NCI-H1048 (cell line): ENCODE data around the gene FBXL20.
"Not testable (repeated sequence)": the region's sequence is repeated elsewhere in the genome, so short reads cannot be mapped to it uniquely, and the experiment has no call there.

Source experiments
- DNase-seq: peaks from one replicate; lab custom pipeline; 2025; lab: John Stamatoyannopoulos, UW

The FBXL20 gene

GRCh38 chr17:39327109-39327508, 74.3 kb downstream of the FBXL20 start:
- no peak for DNase-seq

DNA sequence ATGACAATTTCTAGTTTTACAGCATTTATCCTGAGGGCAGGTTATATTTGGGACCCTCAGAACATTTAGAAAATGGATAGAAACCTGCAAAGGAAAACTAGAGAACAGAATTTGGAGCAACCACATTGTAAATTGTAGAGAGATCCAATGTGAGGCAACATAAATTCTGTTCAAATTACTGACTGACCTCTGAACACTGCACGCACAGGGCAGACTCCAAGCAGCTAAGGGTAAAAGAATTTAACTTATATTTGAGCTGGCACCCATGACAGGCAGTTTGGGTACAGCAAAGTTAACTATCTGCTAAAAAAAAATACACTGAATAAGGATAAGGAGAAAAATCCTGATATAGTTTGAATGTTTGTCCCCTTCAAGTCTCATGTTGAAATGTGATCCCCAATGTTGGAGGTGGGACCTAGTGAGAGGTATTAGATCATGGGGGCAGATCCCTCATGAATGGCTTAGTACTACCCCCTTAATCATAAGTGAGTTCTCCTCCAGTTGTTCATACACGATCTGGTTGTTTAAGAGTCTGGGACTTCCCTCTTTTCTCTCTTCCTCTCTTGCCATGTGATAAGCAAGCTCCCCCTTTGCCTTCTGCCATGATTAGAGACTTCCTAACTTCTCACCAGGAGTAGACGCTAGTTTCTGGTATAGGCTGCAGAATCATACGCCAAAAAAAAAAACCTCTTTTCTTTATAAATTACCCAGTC, 75.7 kb downstream of the FBXL20 start:
- no peak for DNase-seq

GRCh38 chr17:39318636-39319035, 82.8 kb downstream of the FBXL20 start:
- DNase-seq: no peak

DNA sequence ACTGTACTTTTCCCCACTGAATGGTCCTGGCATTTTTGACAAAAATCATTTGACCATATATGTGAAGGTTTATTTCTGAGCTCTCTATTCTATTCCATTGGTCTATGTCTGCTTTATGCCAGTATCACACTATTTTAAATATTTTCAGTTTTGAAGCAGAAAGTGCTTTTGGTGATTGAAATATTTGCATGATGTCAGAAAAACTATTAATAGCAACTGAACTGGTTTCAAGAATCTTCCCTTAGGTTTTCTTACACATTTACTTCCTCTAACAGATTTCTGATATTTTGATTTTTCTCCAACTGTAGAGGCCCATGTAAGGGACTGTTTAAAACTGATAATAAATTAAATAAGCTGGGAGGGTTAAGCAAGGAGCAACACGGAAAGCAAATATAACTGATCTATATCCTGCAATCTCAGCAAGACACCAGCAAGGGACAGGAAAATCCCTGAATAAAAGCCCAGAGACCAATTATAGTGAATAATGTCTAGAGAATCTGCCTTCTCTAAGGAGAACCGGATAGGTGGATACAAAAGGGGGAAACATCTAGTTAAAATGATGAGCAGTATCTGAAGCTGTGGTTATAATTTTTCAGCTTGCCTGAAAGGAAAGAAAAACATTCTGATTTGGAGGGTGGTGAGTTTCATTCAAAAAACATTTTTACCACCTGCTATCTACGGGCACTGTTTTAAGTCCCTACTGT, 94.8 kb downstream of the FBXL20 start:
- DNase-seq: no peak

GRCh38 chr17:39305978-39306377, 95.4 kb downstream of the FBXL20 start:
- no peak for DNase-seq

GRCh38 chr17:39304188-39304587, 97.2 kb downstream of the FBXL20 start:
- DNase-seq: no peak

DNA sequence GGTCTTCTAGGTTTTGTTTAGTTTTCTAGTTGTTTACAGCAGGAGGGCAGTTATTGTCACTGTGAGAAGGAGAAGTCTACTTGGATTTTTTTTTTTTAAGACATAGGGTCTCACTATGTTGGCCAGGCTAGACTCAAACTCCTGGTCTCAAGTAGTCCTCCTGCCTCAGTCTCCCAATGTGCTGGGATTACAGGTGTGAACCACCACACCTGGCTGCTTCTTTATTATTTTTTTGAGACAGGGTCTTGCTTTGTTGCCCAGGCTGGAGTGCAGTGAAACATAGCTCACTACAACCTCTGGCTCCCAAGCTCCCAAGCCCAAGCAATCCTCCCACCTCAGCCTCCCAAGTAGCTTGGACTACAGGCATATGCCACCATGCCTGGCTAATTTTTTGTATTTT, 107.4 kb downstream of the FBXL20 start:
- DNase-seq: no peak

- not testable (repeated sequence) for DNase-seq
These were observed 108.9 kb downstream of the FBXL20 start for GRCh38 chr17:39292546-39292945.

- not testable (repeated sequence) for DNase-seq
These were observed 114.9 kb downstream of the FBXL20 start for GRCh38 chr17:39286513-39286912.

- DNase-seq: no peak
These were observed 116.7 kb downstream of the FBXL20 start for GRCh38 chr17:39284685-39285084.

- no peak for DNase-seq
These were observed 117.5 kb downstream of the FBXL20 start for GRCh38 chr17:39283896-39284295.

DNA sequence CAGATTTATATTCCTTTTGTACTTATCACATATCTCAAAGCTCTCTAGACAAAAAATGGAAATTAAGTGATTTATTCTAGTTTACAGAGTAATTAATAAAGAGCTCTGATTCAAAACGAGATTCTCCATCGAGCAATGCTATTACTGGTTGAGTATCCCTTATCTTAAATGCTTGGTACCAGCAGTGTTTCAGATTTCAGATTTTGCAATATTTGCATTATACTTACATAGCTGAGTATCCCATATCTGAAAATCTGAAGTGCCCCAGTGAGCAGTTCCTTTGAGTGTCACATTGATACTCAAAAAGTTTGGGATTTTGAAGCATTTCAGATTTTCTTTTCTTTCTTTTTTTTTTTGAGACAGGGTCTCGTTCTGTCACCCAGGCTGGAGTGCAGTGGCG, 118.3 kb downstream of the FBXL20 start:
- DNase-seq: no peak

DNA sequence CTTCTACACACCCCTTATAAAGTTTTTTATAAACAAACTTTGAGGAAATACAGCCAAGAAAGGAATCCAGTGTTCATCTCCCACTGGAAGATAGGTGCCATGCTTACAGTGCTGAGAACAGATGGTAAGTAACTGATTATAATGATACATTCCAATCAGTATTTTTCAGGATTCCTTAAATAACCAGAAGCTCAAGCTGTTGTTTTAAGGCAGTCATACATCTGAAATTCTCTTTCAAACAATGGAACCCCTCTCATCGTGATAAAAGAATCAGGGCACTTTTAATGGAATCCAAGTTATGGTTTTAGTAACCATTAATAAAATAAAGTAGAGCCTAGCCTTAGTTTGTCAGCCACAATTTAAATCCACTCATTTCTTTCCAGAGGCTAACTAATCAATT, 119.6 kb downstream of the FBXL20 start:
- DNase-seq: no peak

DNA sequence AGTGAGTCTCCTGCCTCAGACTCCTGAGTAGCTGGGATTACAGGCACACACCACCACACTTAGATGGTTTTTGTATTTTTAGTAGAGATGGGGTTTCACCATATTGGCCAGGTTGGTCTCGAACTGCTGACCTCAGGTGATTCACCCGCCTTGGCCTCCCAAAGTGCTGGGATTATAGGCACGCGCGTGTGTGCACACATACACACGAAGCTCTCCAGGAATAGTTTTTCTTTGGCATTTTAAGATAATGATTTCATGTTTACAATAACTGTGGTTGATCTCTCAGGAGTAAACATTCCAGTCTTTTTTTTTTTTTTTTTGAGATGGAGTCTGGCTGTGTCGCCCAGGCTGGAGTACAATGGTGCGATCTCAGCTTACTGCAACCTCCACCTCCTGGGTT, 123.2 kb downstream of the FBXL20 start:
- DNase-seq: not testable (repeated sequence)

DNA sequence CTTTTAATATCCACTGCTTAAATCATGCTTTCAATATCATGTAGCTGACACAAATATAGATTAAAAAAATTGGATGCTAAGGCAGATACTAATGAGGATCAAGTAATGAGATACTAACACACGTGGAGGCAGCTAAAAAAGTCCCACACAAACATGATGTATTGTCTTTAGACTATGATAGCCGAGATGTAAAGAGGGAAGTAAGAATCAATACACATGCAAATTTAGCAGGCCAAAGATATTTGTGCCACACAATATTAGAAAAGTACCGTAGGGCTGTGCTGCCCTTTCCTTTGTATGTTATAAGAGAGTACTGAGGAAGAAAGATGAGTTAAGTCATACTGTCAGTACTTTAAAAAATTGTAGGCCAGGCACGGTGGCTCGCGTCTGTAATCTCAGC, 124.3 kb downstream of the FBXL20 start:
- DNase-seq: no peak

DNA sequence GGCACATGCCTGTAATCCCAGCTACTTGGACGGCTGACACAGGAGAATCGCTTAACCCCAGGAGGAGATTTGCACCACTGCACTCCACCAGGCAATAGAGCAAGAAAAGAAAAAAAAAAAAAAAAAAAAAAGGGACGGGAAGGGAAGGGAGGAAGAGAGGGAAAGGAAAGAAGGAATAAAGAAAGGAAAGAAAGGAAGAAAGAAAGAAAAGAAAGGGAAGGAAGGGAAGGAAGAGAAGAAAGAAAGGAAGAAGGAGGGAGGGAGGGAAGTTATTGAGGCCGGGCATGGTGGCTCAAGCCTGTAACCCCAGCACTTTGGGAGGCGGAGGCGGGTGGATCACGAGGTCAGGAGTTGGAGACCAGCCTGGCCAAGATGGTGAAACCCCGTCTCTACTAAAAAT, 125.3 kb downstream of the FBXL20 start:
- DNase-seq: no peak

GRCh38 chr17:39271546-39271945, 129.9 kb downstream of the FBXL20 start:
- DNase-seq: no peak

GRCh38 chr17:39270923-39271322, 130.5 kb downstream of the FBXL20 start:
- no peak for DNase-seq

- DNase-seq: no peak
These were observed 137.3 kb downstream of the FBXL20 start for GRCh38 chr17:39264119-39264518.

GRCh38 chr17:39261286-39261685, 140.1 kb downstream of the FBXL20 start:
- no peak for DNase-seq

GRCh38 chr17:39252788-39253460, 148.5 kb downstream of the FBXL20 start:
- no peak for DNase-seq

DNA sequence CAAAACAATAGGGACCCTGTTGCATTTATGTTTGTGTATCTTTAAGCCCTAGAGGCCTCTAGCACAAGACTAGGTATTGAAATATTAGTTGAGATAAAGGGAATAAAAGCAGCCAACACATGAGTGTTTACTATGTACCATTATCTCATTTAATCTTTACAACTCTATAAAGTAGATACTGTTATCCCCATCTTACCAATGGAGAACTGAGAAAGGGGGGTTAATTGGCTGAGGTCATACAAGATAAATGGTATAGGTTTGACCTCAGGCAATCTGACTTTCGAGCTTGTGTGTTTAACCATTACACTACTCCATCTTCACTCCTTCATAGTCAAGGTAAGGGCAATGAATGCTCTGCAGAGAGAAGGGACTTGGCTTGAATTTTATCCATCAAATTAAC, 149.4 kb downstream of the FBXL20 start:
- no peak for DNase-seq

DNA sequence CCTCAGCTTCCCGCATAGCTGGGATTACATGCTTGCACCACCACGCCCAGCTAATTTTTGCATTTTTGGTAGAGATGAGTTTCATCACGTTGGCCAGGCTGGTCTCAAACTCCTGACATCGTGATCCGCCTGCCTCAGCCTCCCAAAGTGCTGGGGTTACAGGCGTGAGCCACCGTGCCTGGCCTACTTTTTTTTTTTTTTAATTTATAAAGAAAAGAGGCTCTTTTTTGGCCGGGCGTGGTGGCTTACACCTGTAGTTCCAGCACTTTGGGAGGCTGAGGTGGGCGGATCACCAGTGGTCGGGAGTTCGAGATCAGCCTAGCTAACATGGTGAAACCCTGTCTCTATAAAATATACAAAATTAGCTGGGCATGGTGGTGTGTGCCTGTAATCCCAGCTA, 151.3 kb downstream of the FBXL20 start:
- DNase-seq: not testable (repeated sequence)
